GM23338 (cell line): ENCODE measurements around the gene GOLGA6A.

ENCODE experiments used
- CREB1 ChIP-seq: fragments of 250-450 bp; sonication (Bioruptor Pico); IDR thresholded peaks from 2 replicates; pipeline ENCODE4 v1.5.0; 2020; ENCODE audit warnings: low read depth, mild to moderate bottlenecking, moderate library complexity
- EZH2 ChIP-seq: fragments of 200-600 bp; sonication (generic); IDR thresholded peaks from one replicate; pipeline ENCODE4 v1.8.0; 2017; ENCODE audit warnings: antibody characterized with exemption, mild to moderate bottlenecking, low read depth; ENCODE audit not compliant: unreplicated experiment
- EZH2phosphoT487 ChIP-seq: fragments of 200-600 bp; sonication (generic); IDR thresholded peaks from one replicate; pipeline ENCODE4 v1.8.1; 2018; ENCODE audit warnings: antibody characterized with exemption; ENCODE audit not compliant: unreplicated experiment
- JUNB ChIP-seq: IDR thresholded peaks from one replicate; pipeline ENCODE4 v1.6.1; 2016; ENCODE audit warnings: antibody characterized with exemption; ENCODE audit not compliant: unreplicated experiment
- NANOG ChIP-seq: IDR thresholded peaks from 2 replicates; pipeline ENCODE4 v1.6.1; 2016; ENCODE audit warnings: antibody characterized with exemption, borderline replicate concordance
- POLR2AphosphoS5 ChIP-seq: IDR thresholded peaks from 2 replicates; pipeline ENCODE4 v1.6.1; 2016; ENCODE audit warnings: antibody characterized with exemption, low read depth
- ZNF114 ChIP-seq: fragments of 250-450 bp; sonication (Bioruptor Pico); IDR thresholded peaks from 2 replicates; pipeline ENCODE4 v1.5.0; 2020; ENCODE audit warnings: mild to moderate bottlenecking, moderate library complexity
- TF ChIP-seq, protein P1 (sequence below), 2 experiments: fragments of 200-600 bp in 1 of 2; sonication (generic) in 1 of 2; conservative IDR thresholded peaks; 2 replicates each; pipeline versions ENCODE4 v1.5.1 to v1.6.1; 2016 to 2017; ENCODE audit warnings: antibody characterized with exemption in 2 of 2, low read depth in 2 of 2, mild to moderate bottlenecking in 2 of 2, moderate library complexity in 1 of 2
- TF ChIP-seq, protein P2 (sequence below): IDR thresholded peaks from one replicate; pipeline ENCODE4 v1.6.1; 2018; ENCODE audit warnings: antibody characterized with exemption; ENCODE audit not compliant: unreplicated experiment
- TF ChIP-seq, protein P3 (sequence below): IDR thresholded peaks from 2 replicates; pipeline ENCODE4 v1.6.1; 2016; ENCODE audit warnings: antibody characterized with exemption

DNA sequence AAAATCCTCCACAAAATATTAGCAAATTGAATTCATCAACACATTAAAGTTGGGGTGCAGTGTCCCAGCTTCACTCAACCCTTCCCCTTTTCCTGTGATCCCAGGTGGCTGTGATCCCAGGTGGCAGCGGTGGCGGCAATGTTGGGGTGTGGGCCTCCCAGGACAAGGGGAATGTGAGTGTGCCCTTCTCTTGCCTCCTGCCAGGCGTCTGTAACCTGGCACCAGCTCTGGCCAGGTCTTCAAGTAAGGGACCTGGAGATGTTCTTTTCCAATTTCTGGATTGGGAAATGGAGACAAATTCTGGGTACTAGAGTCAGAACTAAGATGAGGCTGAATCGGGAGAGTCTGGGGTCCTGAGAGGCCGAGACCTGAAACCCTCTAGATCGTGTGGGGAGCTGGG, 20.1 kb downstream of the GOLGA6A start:
- TF ChIP-seq EZH2, result no peak
- TF ChIP-seq, protein P1, sequence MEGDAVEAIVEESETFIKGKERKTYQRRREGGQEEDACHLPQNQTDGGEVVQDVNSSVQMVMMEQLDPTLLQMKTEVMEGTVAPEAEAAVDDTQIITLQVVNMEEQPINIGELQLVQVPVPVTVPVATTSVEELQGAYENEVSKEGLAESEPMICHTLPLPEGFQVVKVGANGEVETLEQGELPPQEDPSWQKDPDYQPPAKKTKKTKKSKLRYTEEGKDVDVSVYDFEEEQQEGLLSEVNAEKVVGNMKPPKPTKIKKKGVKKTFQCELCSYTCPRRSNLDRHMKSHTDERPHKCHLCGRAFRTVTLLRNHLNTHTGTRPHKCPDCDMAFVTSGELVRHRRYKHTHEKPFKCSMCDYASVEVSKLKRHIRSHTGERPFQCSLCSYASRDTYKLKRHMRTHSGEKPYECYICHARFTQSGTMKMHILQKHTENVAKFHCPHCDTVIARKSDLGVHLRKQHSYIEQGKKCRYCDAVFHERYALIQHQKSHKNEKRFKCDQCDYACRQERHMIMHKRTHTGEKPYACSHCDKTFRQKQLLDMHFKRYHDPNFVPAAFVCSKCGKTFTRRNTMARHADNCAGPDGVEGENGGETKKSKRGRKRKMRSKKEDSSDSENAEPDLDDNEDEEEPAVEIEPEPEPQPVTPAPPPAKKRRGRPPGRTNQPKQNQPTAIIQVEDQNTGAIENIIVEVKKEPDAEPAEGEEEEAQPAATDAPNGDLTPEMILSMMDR (conservative IDR thresholded peaks at IDR 0.05; ENCODE audit: low read depth in 2 of 2), result no peak
- TF ChIP-seq POLR2AphosphoS5, result no peak
- no peak for TF ChIP-seq JUNB
- TF ChIP-seq, protein P2, sequence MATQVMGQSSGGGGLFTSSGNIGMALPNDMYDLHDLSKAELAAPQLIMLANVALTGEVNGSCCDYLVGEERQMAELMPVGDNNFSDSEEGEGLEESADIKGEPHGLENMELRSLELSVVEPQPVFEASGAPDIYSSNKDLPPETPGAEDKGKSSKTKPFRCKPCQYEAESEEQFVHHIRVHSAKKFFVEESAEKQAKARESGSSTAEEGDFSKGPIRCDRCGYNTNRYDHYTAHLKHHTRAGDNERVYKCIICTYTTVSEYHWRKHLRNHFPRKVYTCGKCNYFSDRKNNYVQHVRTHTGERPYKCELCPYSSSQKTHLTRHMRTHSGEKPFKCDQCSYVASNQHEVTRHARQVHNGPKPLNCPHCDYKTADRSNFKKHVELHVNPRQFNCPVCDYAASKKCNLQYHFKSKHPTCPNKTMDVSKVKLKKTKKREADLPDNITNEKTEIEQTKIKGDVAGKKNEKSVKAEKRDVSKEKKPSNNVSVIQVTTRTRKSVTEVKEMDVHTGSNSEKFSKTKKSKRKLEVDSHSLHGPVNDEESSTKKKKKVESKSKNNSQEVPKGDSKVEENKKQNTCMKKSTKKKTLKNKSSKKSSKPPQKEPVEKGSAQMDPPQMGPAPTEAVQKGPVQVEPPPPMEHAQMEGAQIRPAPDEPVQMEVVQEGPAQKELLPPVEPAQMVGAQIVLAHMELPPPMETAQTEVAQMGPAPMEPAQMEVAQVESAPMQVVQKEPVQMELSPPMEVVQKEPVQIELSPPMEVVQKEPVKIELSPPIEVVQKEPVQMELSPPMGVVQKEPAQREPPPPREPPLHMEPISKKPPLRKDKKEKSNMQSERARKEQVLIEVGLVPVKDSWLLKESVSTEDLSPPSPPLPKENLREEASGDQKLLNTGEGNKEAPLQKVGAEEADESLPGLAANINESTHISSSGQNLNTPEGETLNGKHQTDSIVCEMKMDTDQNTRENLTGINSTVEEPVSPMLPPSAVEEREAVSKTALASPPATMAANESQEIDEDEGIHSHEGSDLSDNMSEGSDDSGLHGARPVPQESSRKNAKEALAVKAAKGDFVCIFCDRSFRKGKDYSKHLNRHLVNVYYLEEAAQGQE, result no peak
- no peak for TF ChIP-seq NANOG
- TF ChIP-seq ZNF114 (CRISPR knock-in tag), result no peak
- TF ChIP-seq, protein P3, sequence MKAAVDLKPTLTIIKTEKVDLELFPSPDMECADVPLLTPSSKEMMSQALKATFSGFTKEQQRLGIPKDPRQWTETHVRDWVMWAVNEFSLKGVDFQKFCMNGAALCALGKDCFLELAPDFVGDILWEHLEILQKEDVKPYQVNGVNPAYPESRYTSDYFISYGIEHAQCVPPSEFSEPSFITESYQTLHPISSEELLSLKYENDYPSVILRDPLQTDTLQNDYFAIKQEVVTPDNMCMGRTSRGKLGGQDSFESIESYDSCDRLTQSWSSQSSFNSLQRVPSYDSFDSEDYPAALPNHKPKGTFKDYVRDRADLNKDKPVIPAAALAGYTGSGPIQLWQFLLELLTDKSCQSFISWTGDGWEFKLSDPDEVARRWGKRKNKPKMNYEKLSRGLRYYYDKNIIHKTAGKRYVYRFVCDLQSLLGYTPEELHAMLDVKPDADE, result no peak
- TF ChIP-seq CREB1 (CRISPR knock-in tag), result no peak
- TF ChIP-seq EZH2phosphoT487, result no peak
